Prostate gland (tissue), 2 donors: Measurements from ENCODE around the gene DENND6A. TPM values are rescaled to one million over a fixed set of nuclear protein-coding genes. Genes with fewer than 3 reads are reported as not detected.
"Not testable (repeated sequence)": the region's sequence is repeated elsewhere in the genome, so short reads cannot be mapped to it uniquely, and the experiment has no call there.

ENCODE experiments used
- DNase-seq: peaks from one replicate; pipeline ENCODE4 v3.0.0-alpha.2; 2019; ENCODE audit warnings: low spot score
- H3K27ac ChIP-seq, 2 donors: fragments of 200-600 bp; sonication (generic); 2 replicates each; pipeline ENCODE4 v1.5.1; 2017 to 2019
- H3K27me3 ChIP-seq: fragments of 200-600 bp; sonication (generic); replicated peaks from 2 replicates; pipeline ENCODE4 v1.5.1; 2019; ENCODE audit not compliant: insufficient read depth
- H3K36me3 ChIP-seq, 2 donors: fragments of 200-600 bp; sonication (generic); 1 replicate in 1 of 2; 2 replicates in 1 of 2; pipeline versions ENCODE4 v1.5.1 to v1.8.1; 2017 to 2019
- H3K4me1 ChIP-seq: fragments of 200-600 bp; sonication (generic); replicated peaks from 2 replicates; pipeline ENCODE4 v1.5.1; 2019
- H3K4me3 ChIP-seq, 2 donors: fragments of 200-600 bp; sonication (generic); 2 replicates each; pipeline ENCODE4 v1.5.1; 2017 to 2019
- H3K9me3 ChIP-seq: fragments of 200-600 bp; sonication (generic); 2 replicates; pipeline ENCODE4 v1.5.1; 2017
- CTCF ChIP-seq, 4 experiments: fragments of 200-600 bp in 2 of 4; fragments of 450-650 bp in 2 of 4; sonication (generic) in 2 of 4; IDR thresholded peaks; 1 replicate in 3 of 4; 2 replicates in 1 of 4; pipeline ENCODE4 v1.5.1; 2016 to 2019; ENCODE audit warnings: antibody characterized with exemption in 4 of 4, mild to moderate bottlenecking in 2 of 4, moderate library complexity in 2 of 4
- POLR2A ChIP-seq: fragments of 450-650 bp; IDR thresholded peaks from one replicate; pipeline ENCODE4 v1.6.1; 2016; ENCODE audit warnings: antibody characterized with exemption, mild to moderate bottlenecking
- POLR2AphosphoS5 ChIP-seq: sonication (generic); formaldehyde crosslinking; IDR thresholded peaks from one replicate; pipeline ENCODE4 v1.6.1; 2017; ENCODE audit warnings: antibody characterized with exemption
- WGBS: methylation state at CpG from one replicate; pipeline ENCODE4 v1.1.5; 2018; 5-methylcytosine and 5-hydroxymethylcytosine counted together
- intact Hi-C: fragments of 100-400 bp; cut with DNase I; formaldehyde crosslinking; loops from one replicate; pipeline ENCODE4 v1.14.2; 2022
- total RNA-seq, 2 donors: library from RNA; depleted of rRNA; stranded (reverse); fragments of >200 nt; gene quantifications; one replicate each; pipeline ENCODE4 v1.1.0, GENCODE V29; 2016

The DENND6A gene
- total RNA-seq, 2 donors from 2014 or later, result 19.4 to 26.1 TPM

GRCh38 chr3:57700737-57701136 is 7.9 kb upstream of the DENND6A start:
- 94% methylated on average over 9 of the region's 9 CpGs for WGBS
- no peak overlapping the region for H3K27ac ChIP-seq
- intact Hi-C loops, result no loop called here
- no peaks in the 10 kb centered on the region for H3K36me3 ChIP-seq
- H3K9me3 ChIP-seq, result no peaks in the 10 kb centered on the region
- no peak overlapping the region for H3K4me3 ChIP-seq
- no peak for DNase-seq
- no peak for TF ChIP-seq CTCF (IDR thresholded peaks at IDR 0.05)
- TF ChIP-seq POLR2A, result no peak
- TF ChIP-seq POLR2AphosphoS5, result no peak
- H3K27me3 ChIP-seq, result no peaks in the 10 kb centered on the region
- H3K4me1 ChIP-seq, result no peaks in the 10 kb centered on the region

- no peaks in the 10 kb centered on the region for H3K36me3 ChIP-seq
- H3K4me3 ChIP-seq, result no peak overlapping the region
- intact Hi-C loops, result no loop called here
- DNase-seq, result no peak
- H3K27me3 ChIP-seq, result no peaks in the 10 kb centered on the region
- TF ChIP-seq CTCF (IDR thresholded peaks at IDR 0.05) (no peak), POLR2AphosphoS5 (no peak), POLR2A (no peak)
- 71% methylated on average over 2 of the region's 2 CpGs for WGBS
- no peaks in the 10 kb centered on the region for H3K4me1 ChIP-seq
- H3K27ac ChIP-seq, result no peak overlapping the region
- no peaks in the 10 kb centered on the region for H3K9me3 ChIP-seq
These were observed 6.7 kb upstream of the DENND6A start for GRCh38 chr3:57699591-57699990.

- TF ChIP-seq POLR2AphosphoS5 (peak; percentile 93), POLR2A (no peak), CTCF (IDR thresholded peaks at IDR 0.05) (peak in 1 of 4 experiments; percentile 15)
- no peaks in the 10 kb centered on the region for H3K27me3 ChIP-seq
- 25% methylated on average over 3 of the region's 3 CpGs for WGBS
- intact Hi-C loops, result no loop called here
- H3K4me1 ChIP-seq, result no peaks in the 10 kb centered on the region
- H3K36me3 ChIP-seq, result no peaks in the 10 kb centered on the region
- no peak overlapping the region for H3K4me3 ChIP-seq
- peak; percentile 79 for DNase-seq
- H3K27ac ChIP-seq, result no peak overlapping the region
- H3K9me3 ChIP-seq, result no peaks in the 10 kb centered on the region
These were observed 4.0 kb upstream of the DENND6A start for GRCh38 chr3:57696801-57697321.

- Histone ChIP-seq H3K27ac (no peak overlapping the region), H3K27me3 (no peaks in the 10 kb centered on the region), H3K4me3 (no peak overlapping the region), H3K4me1 (no peaks in the 10 kb centered on the region), H3K9me3 (no peaks in the 10 kb centered on the region), H3K36me3 (no peaks in the 10 kb centered on the region)
- no peak for DNase-seq
- no peak for TF ChIP-seq POLR2A
- TF ChIP-seq CTCF (IDR thresholded peaks at IDR 0.05), result no peak
- intact Hi-C loops, result loop anchor here (5.0 kb wide), 1 partner anchor 63 kb away; the partner anchor contains the start of gene SLMAP
- WGBS, result 91% methylated on average over 13 of the region's 13 CpGs
These were observed 1.3 kb upstream of the DENND6A start for GRCh38 chr3:57694146-57694545.

- under 1% methylated on average over 9 of the region's 9 CpGs for WGBS
- H3K4me1 ChIP-seq, result not testable (repeated sequence)
- intact Hi-C loops, result loop anchor here (2.0 to 5.0 kb wide), 2 partner anchors 65 to 95 kb away; partner anchors contain the start of genes ARF4 and SLMAP
These were observed 813 bp downstream of the DENND6A start for GRCh38 chr3:57692133-57692395.

More at GRCh38 chr3:57692133-57692395, 813 bp downstream of the DENND6A start:
- H3K9me3 ChIP-seq, H3K27me3 ChIP-seq, DNase-seq, H3K36me3 ChIP-seq: not testable (repeated sequence)
- Histone ChIP-seq H3K27ac (peak overlapping the region; percentile 90 to 95), H3K4me3 (peak overlapping the region; percentile 74 to 86)
